Testis (tissue), 5 donors: Measurements from ENCODE around the gene LAMA1. TPM values are rescaled to one million over a fixed set of nuclear protein-coding genes. Genes with fewer than 3 reads are reported as not detected.

Source experiments
- DNase-seq: peaks from one replicate; pipeline ENCODE4 v3.0.0-alpha.2; 2019
- H3K27ac ChIP-seq, 2 donors: fragments of 200-600 bp; sonication (generic); one replicate each; pipeline ENCODE4 v1.5.1; 2019
- H3K27me3 ChIP-seq: fragments of 200-600 bp; sonication (generic); one replicate; pipeline ENCODE4 v1.5.1; 2019
- H3K36me3 ChIP-seq: fragments of 200-600 bp; sonication (generic); one replicate; pipeline ENCODE4 v1.5.1; 2017; ENCODE audit warnings: low read depth; ENCODE audit errors: missing control alignments
- H3K4me1 ChIP-seq: fragments of 200-600 bp; sonication (generic); one replicate; pipeline ENCODE4 v1.5.1; 2019
- H3K4me3 ChIP-seq, 2 donors: fragments of 200-600 bp; sonication (generic); one replicate each; pipeline ENCODE4 v1.5.1; 2017 to 2019
- H3K9me3 ChIP-seq: fragments of 200-600 bp; sonication (generic); one replicate; pipeline ENCODE4 v1.5.1; 2017
- CTCF ChIP-seq, 3 experiments: fragments of 450-650 bp in 2 of 3; fragments of 200-600 bp in 1 of 3; sonication (generic) in 1 of 3; IDR thresholded peaks; one replicate each; pipeline ENCODE4 v1.5.1; 2016 to 2019; ENCODE audit warnings: antibody characterized with exemption in 3 of 3, mild to moderate bottlenecking in 2 of 3, moderate library complexity in 1 of 3
- POLR2A ChIP-seq: fragments of 450-650 bp; IDR thresholded peaks from one replicate; pipeline ENCODE4 v1.6.1; 2017; ENCODE audit warnings: antibody characterized with exemption, mild to moderate bottlenecking, moderate library complexity
- WGBS, 2 donors: methylation state at CpG; one replicate each; pipeline ENCODE4 v1.1.5; 2018; 5-methylcytosine and 5-hydroxymethylcytosine counted together
- intact Hi-C: fragments of 100-400 bp; cut with DNase I; formaldehyde crosslinking; loops from one replicate; pipeline ENCODE4 v1.15.1; 2023; ENCODE audit warnings: low total_unique reads
- long read RNA-seq, 2 donors: transcript quantifications; one replicate each; lab custom pipeline, GENCODE V29; 2026
- polyA plus RNA-seq: library from polyadenylated mRNA; stranded (reverse); fragments of 350-450 nt; fragmentation: Illumina TruSeq; extraction: RNeasy Lipid Tissue Mini Kit (QIAGEN cat#74804); gene quantifications from one replicate; pipeline ENCODE4 v1.2.3, GENCODE V29; 2014; ENCODE audit warnings: low read depth, low replicate concordance; ENCODE audit not compliant: insufficient read depth
- total RNA-seq, 2 donors: library from RNA; depleted of rRNA; stranded (reverse); fragments of >200 nt; gene quantifications; one replicate each; pipeline ENCODE4 v1.2.3, GENCODE V29; 2016

LAMA1 gene
- total RNA-seq (100 to 1,000 TPM; 141 to 146 TPM), polyA plus RNA-seq (35.7 TPM)
- long read RNA-seq, donor 1, full-length matches to known transcripts, result 2 of 2 reads
- long read RNA-seq, donor 1, partial matches to known transcripts, result 0 of 2 reads
- long read RNA-seq, donor 1, other reads (novel, unspliced or antisense), result 0 of 2 reads
- long read RNA-seq, donor 2, result 0 reads

- no peak for TF ChIP-seq CTCF (IDR thresholded peaks at IDR 0.05)
- intact Hi-C loops, result no loop called here
- DNase-seq, result peak; percentile 83
- 1 to 2% methylated on average over 22 to 47 of the region's 95 CpGs for WGBS, 2 donors
- Histone ChIP-seq H3K27ac (peak within 1 kb of the TSS; percentile 63 to 64), H3K4me1 (no peaks in the 10 kb centered on the region), H3K27me3 (no peaks in the 10 kb centered on the region), H3K4me3 (peak within 1 kb of the TSS; percentile 58 to 63), H3K36me3 (no peaks in the 10 kb centered on the region), H3K9me3 (no peaks in the 10 kb centered on the region)
Measured at GRCh38 chr18:7117390-7118355, at the start of gene LAMA1. Gene LAMA1 (minus strand): TSS chr18:7117797. CDS start chr18:7117720, 77 bp downstream.

- H3K4me1 ChIP-seq, result peaks cover 4% of the 10 kb centered on the region
- intact Hi-C loops, result no loop called here
- H3K36me3 ChIP-seq, result no peaks in the 10 kb centered on the region
- H3K9me3 ChIP-seq, result no peaks in the 10 kb centered on the region
- H3K27me3 ChIP-seq, result no peaks in the 10 kb centered on the region
- no peak for DNase-seq
- WGBS, 2 donors, result 79% methylated on average over 10 to 11 of the region's 11 CpGs
- H3K4me3 ChIP-seq, result no peak overlapping the region
- TF ChIP-seq POLR2A (no peak), CTCF (IDR thresholded peaks at IDR 0.05) (no peak)
- H3K27ac ChIP-seq, result no peak overlapping the region
Measured at GRCh38 chr18:7165846-7166393, 48.3 kb upstream of the LAMA1 start.

- Histone ChIP-seq H3K9me3 (no peaks in the 10 kb centered on the region), H3K27ac (no peak overlapping the region), H3K36me3 (no peaks in the 10 kb centered on the region), H3K4me1 (peaks cover 4% of the 10 kb centered on the region), H3K27me3 (no peaks in the 10 kb centered on the region), H3K4me3 (no peak overlapping the region)
- TF ChIP-seq POLR2A (no peak), CTCF (IDR thresholded peaks at IDR 0.05) (peak in 1 of 3 experiments; percentile 14)
- peak; percentile 50 for DNase-seq
- intact Hi-C loops, result no loop called here
- 33 to 34% methylated on average over 8 of the region's 8 CpGs for WGBS, 2 donors
Measured at GRCh38 chr18:7164323-7165004, 46.9 kb upstream of the LAMA1 start.

GRCh38 chr18:7158216-7158615 is 40.6 kb upstream of the LAMA1 start:
- H3K4me3 ChIP-seq, result no peak overlapping the region
- H3K9me3 ChIP-seq, result no peaks in the 10 kb centered on the region
- peak; percentile 14 for DNase-seq
- no peaks in the 10 kb centered on the region for H3K36me3 ChIP-seq
- 74 to 86% methylated on average over 10 of the region's 10 CpGs for WGBS, 2 donors
- intact Hi-C loops, result no loop called here
- H3K27me3 ChIP-seq, result no peaks in the 10 kb centered on the region
- H3K4me1 ChIP-seq, result peaks cover 15% of the 10 kb centered on the region
- TF ChIP-seq POLR2A (no peak), CTCF (IDR thresholded peaks at IDR 0.05) (no peak)
- no peak overlapping the region for H3K27ac ChIP-seq
